Measurements from ENCODE around the gene HERC2.
"Not testable (repeated sequence)": the region's sequence is repeated elsewhere in the genome, so short reads cannot be mapped to it uniquely, and the experiment has no call there.

The HERC2 gene

GRCh38 chr15:28281876-28282275 lies 40.1 kb downstream of the HERC2 start:
- no peak for DNase-seq

DNA sequence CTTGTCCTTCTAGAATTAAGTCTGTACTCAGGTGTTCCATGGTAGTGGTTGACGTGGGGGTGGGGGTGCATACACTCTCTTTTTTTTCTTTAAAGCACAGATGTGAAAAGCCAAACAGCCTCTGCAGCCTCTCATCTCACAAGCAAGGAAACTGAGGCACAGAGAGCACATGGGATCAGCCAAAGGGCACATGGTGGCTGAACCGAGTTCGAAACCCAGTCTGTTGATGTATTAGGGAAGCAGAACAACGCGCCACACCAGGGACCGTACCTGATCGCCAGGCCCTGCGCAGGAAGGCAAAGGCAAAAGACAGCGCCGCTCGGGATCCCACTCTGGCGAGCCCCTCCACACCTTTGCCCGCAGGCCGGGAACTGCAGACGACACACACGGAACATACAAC lies 47.3 kb downstream of the HERC2 start:
- no peak for DNase-seq

DNA sequence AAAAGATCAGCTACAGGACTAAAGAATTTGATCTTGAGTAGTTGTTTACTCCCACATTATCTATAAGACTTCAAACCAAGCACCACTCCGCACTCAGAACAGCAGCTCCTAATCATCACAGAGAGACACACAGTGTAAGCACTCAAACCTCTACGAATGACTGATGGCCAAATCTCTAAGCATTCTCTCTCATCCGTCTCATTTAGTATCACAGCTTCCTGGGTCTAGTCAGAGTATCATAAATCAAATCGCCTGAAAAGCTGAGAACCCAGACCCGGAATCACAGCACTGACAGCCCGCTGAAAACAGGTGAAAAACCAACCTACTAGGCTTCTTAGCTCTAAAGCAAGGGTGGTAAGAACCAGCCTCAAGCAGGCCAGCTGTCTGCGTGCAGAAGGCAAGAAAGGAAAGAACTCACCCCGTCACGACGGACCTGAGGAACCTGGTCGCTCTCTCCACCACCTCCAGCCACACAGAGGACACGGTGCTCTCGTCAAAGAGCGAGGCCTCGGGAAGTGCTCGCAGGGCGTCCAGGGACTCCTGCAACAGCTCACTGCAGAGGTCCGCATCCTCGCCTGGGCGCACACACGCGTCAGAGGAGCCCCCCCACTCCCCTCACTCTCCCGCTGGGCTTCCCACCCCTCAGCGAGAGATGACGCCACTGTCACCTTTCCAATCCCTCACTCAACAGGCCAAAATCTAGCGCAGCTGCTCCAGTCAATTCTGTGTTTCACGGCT lies 47.9 kb downstream of the HERC2 start:
- no peak for DNase-seq

DNA sequence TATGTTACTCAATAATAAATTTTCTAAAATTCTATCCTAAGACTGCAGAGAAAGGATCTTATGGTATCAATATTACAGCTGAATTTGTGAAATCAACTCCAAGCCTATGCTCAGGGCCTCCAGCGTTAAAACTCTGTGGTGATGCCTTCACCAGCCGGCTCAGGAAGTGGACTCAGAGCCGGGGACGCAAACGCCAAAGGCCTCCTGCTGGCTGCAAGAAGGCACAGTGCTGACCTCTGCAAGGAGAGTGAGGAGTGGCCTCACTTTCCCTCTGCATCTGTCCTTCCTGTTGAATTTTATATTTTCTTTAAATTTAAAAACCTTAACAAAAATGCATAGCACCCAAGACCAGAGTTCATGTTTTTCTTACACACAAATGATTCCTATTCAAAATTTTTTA lies 48.5 kb downstream of the HERC2 start:
- DNase-seq: no peak

- DNase-seq: no peak
Measured at GRCh38 chr15:28272587-28272986, 49.4 kb downstream of the HERC2 start.

DNA sequence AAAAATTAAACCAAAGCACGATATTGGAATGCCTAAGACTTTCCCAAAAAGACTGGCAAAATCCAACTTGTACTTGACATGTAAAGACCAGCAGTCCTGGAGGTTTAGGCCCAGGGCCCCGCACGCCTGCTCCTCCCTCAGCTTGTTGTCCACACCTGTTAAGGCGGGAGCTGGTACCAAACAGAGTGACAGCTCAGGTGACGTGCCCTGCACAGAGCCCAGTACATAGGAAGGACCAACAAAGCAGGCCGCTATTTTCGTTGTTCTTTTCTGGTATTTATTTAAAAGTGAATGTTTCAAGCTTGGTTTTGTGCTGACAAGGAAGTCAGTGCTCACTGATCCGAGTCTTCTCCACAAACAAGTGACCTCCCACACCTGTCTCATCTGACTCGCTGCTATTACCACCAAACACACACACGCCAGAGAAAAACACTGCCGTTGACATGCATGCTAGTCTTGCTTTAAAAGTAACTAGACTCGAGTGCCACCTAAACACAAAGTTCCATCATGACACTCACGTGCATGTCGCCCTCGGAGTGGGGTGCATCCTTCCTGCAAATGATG lies 50.2 kb downstream of the HERC2 start:
- no peak for DNase-seq

GRCh38 chr15:28269097-28269496 lies 52.9 kb downstream of the HERC2 start:
- no peak for DNase-seq

DNA sequence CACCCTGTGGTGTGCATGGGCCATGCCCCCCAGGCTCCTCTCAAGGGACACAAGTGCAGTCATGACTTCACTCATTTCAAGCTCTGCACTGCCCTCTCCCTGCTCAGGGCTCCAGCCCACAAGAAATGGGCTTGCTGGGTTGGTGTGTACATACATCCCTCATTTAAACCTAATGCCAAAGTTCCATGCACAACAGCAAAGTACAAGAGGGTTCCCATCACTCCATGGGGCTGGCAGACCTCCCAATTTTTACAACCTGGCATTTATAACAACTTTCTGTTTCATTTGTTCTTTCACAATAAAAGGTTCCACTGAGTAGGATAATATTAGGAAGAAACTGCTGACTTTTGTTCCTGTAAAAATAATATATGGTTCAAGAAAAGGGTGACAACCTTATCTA lies 54.3 kb downstream of the HERC2 start:
- no peak for DNase-seq

DNA sequence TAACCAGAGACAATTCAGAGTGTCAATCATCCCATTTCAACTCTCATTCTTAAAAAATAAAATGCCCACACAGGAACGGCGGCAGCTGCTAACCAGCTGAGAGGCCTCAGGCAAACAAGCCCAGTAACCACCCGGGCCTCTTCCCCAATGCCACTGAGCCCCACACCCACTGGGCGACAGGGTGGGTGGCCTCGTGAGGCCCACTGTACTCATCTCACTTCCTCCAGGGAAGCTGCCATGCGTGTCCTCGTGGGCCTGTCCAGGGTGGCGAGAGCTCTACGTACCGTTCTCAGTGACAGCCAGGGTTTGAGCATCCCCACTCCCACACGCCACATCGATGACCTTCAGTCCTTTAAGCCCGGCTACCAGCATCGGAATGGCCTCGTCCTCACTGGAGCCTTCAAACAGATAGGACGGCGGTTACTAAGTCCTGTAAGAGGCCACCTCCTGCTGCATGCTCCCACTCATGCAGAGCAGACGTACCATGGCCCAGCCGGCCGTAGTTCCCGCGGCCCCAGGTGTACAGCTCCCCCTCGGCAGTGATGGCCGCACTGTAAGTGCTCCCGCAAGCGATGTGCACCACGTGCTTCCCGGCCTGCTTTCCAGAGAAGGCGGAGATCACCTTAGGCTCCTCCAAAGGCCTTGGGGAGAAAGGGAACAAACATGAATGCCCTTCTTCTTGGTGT lies 56.5 kb downstream of the HERC2 start:
- no peak for DNase-seq

DNA sequence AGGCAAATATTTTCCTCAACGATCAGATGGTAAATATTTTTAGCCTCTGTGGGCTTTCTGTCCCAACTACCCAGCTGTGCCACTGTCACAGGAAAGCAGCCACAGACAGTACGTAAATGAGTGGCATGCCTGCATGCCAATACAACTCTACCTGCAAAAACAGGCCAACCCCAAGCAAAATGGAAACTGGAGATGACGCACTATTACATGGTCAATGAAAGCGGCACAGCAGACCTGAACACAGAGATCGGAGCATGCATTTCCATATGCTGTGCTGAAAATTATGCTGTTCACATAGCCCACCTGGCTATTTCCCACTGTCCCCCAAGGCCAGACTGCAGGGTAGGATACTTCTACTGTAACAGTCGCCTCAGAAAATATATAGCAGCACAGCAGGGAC lies 57.8 kb downstream of the HERC2 start:
- DNase-seq: no peak

GRCh38 chr15:28262438-28262837 lies 59.5 kb downstream of the HERC2 start:
- DNase-seq: no peak

DNA sequence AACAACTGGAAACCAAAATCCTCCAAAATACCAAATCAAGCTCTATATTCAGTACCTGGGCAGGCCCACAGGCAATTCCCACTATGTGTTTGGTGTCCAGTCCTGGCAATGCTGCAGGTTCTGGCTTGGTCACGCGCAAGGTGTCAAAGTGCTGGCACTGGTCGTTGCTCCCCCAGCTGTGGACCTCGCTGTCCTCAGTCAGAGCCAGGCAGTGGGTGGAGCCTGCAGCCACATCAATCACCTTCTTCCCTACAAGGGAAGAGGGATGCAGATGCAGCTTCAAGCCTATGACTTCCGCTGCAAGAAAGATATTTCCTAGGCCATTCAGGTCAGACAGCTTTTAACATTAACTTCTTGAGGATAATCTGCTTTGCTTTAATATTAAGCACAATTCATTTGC lies 61.3 kb downstream of the HERC2 start:
- DNase-seq: no peak

DNA sequence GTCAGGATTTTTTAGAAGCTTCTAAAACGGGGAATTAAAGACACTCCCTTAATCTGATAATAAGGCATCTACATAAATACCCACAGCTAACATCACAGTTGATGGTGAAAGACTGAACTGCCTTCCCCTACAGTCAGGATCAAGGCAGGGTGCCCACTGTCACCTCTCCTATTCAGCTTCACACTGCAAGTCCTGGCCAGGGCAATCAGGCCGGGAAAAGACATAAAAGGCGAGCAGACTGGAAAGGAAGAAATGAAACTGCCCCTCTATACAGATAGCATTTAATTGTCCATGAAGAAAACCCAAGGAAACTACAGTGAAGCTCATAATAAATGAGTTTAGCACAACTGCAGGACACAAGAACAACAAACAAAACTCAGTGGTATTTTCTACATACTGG lies 61.7 kb downstream of the HERC2 start:
- DNase-seq: no peak

- DNase-seq: no peak
Measured at GRCh38 chr15:28255965-28256364, 66.0 kb downstream of the HERC2 start.

GRCh38 chr15:28252831-28253230 lies 69.1 kb downstream of the HERC2 start:
- no peak for DNase-seq

- DNase-seq: no peak
Measured at GRCh38 chr15:28246605-28247004, 75.4 kb downstream of the HERC2 start.

- DNase-seq: no peak
Measured at GRCh38 chr15:28243901-28244300, 78.1 kb downstream of the HERC2 start.

- DNase-seq: no peak
Measured at GRCh38 chr15:28243399-28243798, 78.6 kb downstream of the HERC2 start.

DNA sequence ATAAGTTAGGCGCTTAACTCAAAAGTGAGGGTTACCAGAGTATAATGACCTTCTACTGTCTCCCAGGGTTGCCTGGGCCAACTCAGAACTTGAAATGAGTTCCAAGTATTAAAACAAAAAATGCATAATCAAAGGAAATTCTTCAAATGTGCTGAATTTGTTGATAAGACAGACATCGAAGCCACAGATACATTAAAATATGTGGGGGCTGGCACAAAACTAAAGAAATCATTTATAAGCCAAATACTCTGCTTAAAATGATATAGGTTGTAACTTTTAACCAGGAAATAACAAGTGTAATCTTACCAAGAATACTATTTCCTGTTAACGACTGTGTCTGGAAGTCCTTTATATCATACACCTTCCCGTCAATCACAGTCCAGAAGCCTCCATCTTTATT lies 83.7 kb downstream of the HERC2 start:
- DNase-seq: not testable (repeated sequence)

DNA sequence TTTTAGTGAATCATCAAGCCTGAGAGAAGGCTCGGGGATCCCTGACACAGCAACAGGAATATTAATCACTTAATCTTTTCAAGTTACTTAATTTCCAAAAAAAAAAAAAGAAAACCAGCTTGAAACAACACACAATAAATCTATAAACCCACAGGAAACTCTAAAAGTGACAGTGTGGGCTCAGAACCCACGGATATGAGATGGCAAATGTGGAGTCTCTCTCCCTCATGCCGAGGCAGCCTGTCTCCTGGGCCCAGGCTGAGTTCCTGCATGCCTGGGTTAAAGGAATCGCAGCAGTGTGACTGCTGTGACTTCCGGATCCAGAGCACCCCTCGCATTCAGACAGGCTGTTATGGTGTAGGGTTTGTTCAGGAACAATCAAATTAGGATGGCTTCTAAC lies 90.2 kb downstream of the HERC2 start:
- not testable (repeated sequence) for DNase-seq

- DNase-seq: not testable (repeated sequence)
Measured at GRCh38 chr15:28231336-28231735, 90.6 kb downstream of the HERC2 start.

DNA sequence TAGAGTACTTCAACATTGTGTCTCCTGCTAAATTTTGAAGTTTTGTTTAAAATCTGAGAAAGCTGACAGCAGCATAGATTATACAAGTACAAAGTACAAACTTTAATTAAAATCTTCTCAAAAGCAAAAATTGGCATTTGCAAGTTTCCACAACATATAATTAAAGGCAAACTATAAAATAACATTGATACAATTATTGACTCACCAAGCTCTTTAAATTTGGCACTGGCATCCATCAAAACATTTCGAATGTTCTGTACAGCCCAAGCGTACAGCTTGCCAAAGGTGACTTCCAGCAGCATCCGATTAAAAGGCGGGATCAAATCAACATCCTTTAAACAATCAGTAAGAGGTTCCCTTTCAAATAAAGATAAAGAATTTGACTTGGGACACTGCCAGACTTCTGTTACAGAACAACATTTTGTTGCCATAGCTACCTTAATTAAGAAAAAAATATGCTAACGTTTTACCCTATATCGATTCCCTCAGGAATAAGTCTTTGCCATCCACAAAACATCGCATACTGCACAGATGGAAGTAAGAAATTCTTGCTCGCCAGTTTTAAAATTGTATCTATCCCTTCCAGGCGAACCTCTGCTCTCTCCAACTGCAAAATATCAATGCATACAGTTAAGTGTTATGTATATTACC lies 92.9 kb downstream of the HERC2 start:
- not testable (repeated sequence) for DNase-seq

- no peak for DNase-seq
Measured at GRCh38 chr15:28228096-28228495, 93.9 kb downstream of the HERC2 start.

GRCh38 chr15:28227303-28227702 lies 94.7 kb downstream of the HERC2 start:
- not testable (repeated sequence) for DNase-seq
